ENCODE results near the gene HMGCL.
A peak's percentile ranks its signal among the peaks of the same experiment; 100 is the strongest.
"Not testable (repeated sequence)": the region's sequence is repeated elsewhere in the genome, so short reads cannot be mapped to it uniquely, and the experiment has no call there.

HMGCL gene

GRCh38 chr1:23797478-23798448, 27.5 kb downstream of the HMGCL start:
- no peak for DNase-seq

GRCh38 chr1:23796466-23797271, 28.6 kb downstream of the HMGCL start:
- DNase-seq, result no peak

- DNase-seq, result no peak
Measured at GRCh38 chr1:23795676-23796465, 29.4 kb downstream of the HMGCL start.

- DNase-seq, result not testable (repeated sequence)
Measured at GRCh38 chr1:23794732-23795182, 30.5 kb downstream of the HMGCL start.

- no peak for DNase-seq
Measured at GRCh38 chr1:23793861-23794731, 31.1 kb downstream of the HMGCL start.

- peak; percentile 39 for DNase-seq
Measured at GRCh38 chr1:23793018-23793781, 32.0 kb downstream of the HMGCL start.

GRCh38 chr1:23792151-23792945, 32.9 kb downstream of the HMGCL start:
- no peak for DNase-seq

GRCh38 chr1:23791516-23792047, 33.6 kb downstream of the HMGCL start:
- no peak for DNase-seq

GRCh38 chr1:23790696-23791515, 34.3 kb downstream of the HMGCL start, which contains the start of gene LYPLA2:
Gene LYPLA2, plus strand, starts transcription at chr1:23791145. Its CDS starts 1,538 bp downstream, at chr1:23792683.
- DNase-seq, result peak; percentile 91

GRCh38 chr1:23788695-23789094, 36.5 kb downstream of the HMGCL start:
- no peak for DNase-seq

GRCh38 chr1:23787701-23788100, 37.5 kb downstream of the HMGCL start:
- no peak for DNase-seq

- DNase-seq, result no peak
Measured at GRCh38 chr1:23784846-23785245, 40.4 kb downstream of the HMGCL start.

- DNase-seq, result not testable (repeated sequence)
Measured at GRCh38 chr1:23783141-23783540, 42.1 kb downstream of the HMGCL start.

GRCh38 chr1:23779826-23780371, 45.3 kb downstream of the HMGCL start:
- DNase-seq, result peak; percentile 73

GRCh38 chr1:23777979-23778814, 47.0 kb downstream of the HMGCL start, which contains the start of gene PITHD1:
Gene PITHD1, plus strand, starts transcription at chr1:23778418. Its CDS starts 98 bp downstream, at chr1:23778516.
- peak; percentile 83 for DNase-seq

GRCh38 chr1:23776217-23776616, 49.0 kb downstream of the HMGCL start:
- no peak for DNase-seq

- no peak for DNase-seq
Measured at GRCh38 chr1:23774174-23774880, 50.9 kb downstream of the HMGCL start.
